ENCODE measurements around the gene CMTR1. TPM values are rescaled to one million over a fixed set of nuclear protein-coding genes. Genes with fewer than 3 reads are reported as not detected.
A peak's percentile ranks its signal among the peaks of the same experiment; 100 is the strongest.

Gene CMTR1
- total RNA-seq, 1 experiment from 2014 or later, result 24.5 TPM

- Mint-ChIP-seq H3K9me3 (ENCODE audit: unreplicated experiment) (no peaks in the 10 kb centered on the region), H3K4me3 (ENCODE audit: unreplicated experiment) (no peak overlapping the region), H3K27me3 (ENCODE audit: insufficient read depth, unreplicated experiment) (peaks cover 32% of the 10 kb centered on the region), H3K36me3 (ENCODE audit: insufficient read depth, unreplicated experiment) (no peaks in the 10 kb centered on the region), H3K4me1 (ENCODE audit: insufficient read depth, unreplicated experiment) (peaks cover 18% of the 10 kb centered on the region), H3K27ac (ENCODE audit: low read depth, unreplicated experiment) (no peak overlapping the region)
- TF ChIP-seq CTCF (IDR thresholded peaks at IDR 0.05; ENCODE audit: unreplicated experiment), result no peak
- no peak for DNase-seq (ENCODE audit: unreplicated experiment)
- POLR2A ChIA-PET, result interaction anchor here (0.7 kb wide), 1 partner anchor 33 kb away, joined by 4 read pairs; no protein-coding TSS in a partner anchor
- intact Hi-C loops (cut with micrococcal nuclease), result no loop called here
- CTCF ChIA-PET, result interaction anchor here (0.7 to 1.1 kb wide), 3 partner anchors 10 to 176 kb away, joined by 3 to 5 read pairs (median 3); no protein-coding TSS in a partner anchor
- BruUV-seq (replicated peaks), result no TSS peak
These were observed 82.7 kb downstream of the CMTR1 start for GRCh38 chr6:37515712-37516075.

- no peak overlapping the region for H3K27ac Mint-ChIP-seq (ENCODE audit: low read depth, unreplicated experiment)
- no peaks in the 10 kb centered on the region for H3K9me3 Mint-ChIP-seq (ENCODE audit: unreplicated experiment)
- no TSS peak for BruUV-seq (replicated peaks)
- H3K4me1 Mint-ChIP-seq (ENCODE audit: insufficient read depth, unreplicated experiment), result peaks cover 18% of the 10 kb centered on the region
- intact Hi-C loops (cut with micrococcal nuclease), result no loop called here
- DNase-seq (ENCODE audit: unreplicated experiment), result peak; percentile 68
- ChIA-PET POLR2A (interaction anchor here (0.7 to 0.8 kb wide), 3 partner anchors 16 to 42 kb away, joined by 3 to 6 read pairs (median 4); no protein-coding TSS in a partner anchor), CTCF (interaction anchor here (0.6 to 1.1 kb wide), 4 partner anchors 10 to 605 kb away, joined by 3 to 5 read pairs (median 3); no protein-coding TSS in a partner anchor)
- no peak overlapping the region for H3K4me3 Mint-ChIP-seq (ENCODE audit: unreplicated experiment)
- peaks cover 26% of the 10 kb centered on the region for H3K27me3 Mint-ChIP-seq (ENCODE audit: insufficient read depth, unreplicated experiment)
- no peak for TF ChIP-seq CTCF (IDR thresholded peaks at IDR 0.05; ENCODE audit: unreplicated experiment)
- H3K36me3 Mint-ChIP-seq (ENCODE audit: insufficient read depth, unreplicated experiment), result no peaks in the 10 kb centered on the region
These were observed 83.3 kb downstream of the CMTR1 start for GRCh38 chr6:37516076-37516919.

GRCh38 chr6:37516920-37517405 is 83.9 kb downstream of the CMTR1 start:
- Mint-ChIP-seq H3K4me1 (ENCODE audit: insufficient read depth, unreplicated experiment) (peaks cover 18% of the 10 kb centered on the region), H3K27me3 (ENCODE audit: insufficient read depth, unreplicated experiment) (peaks cover 21% of the 10 kb centered on the region), H3K4me3 (ENCODE audit: unreplicated experiment) (no peak overlapping the region), H3K9me3 (ENCODE audit: unreplicated experiment) (no peaks in the 10 kb centered on the region), H3K27ac (ENCODE audit: low read depth, unreplicated experiment) (no peak overlapping the region), H3K36me3 (ENCODE audit: insufficient read depth, unreplicated experiment) (no peaks in the 10 kb centered on the region)
- ChIA-PET CTCF (interaction anchor here (0.6 kb wide), 1 partner anchor 606 kb away, joined by 3 read pairs; no protein-coding TSS in a partner anchor), POLR2A (interaction anchor here (0.7 to 0.8 kb wide), 2 partner anchors 16 to 43 kb away, joined by 3 to 6 read pairs; no protein-coding TSS in a partner anchor)
- BruUV-seq (replicated peaks), result no TSS peak
- TF ChIP-seq CTCF (IDR thresholded peaks at IDR 0.05; ENCODE audit: unreplicated experiment), result no peak
- peak; percentile 17 for DNase-seq (ENCODE audit: unreplicated experiment)
- intact Hi-C loops (cut with micrococcal nuclease), result no loop called here

GRCh38 chr6:37517411-37517812 is 84.4 kb downstream of the CMTR1 start:
- Mint-ChIP-seq H3K27me3 (ENCODE audit: insufficient read depth, unreplicated experiment) (peaks cover 17% of the 10 kb centered on the region), H3K4me1 (ENCODE audit: insufficient read depth, unreplicated experiment) (peaks cover 18% of the 10 kb centered on the region)
- POLR2A ChIA-PET, result interaction anchor here (0.6 kb wide), 1 partner anchor 155 kb away, joined by 3 read pairs; no protein-coding TSS in a partner anchor

More at GRCh38 chr6:37517411-37517812, 84.4 kb downstream of the CMTR1 start:
- no peak for DNase-seq (ENCODE audit: unreplicated experiment)
- Mint-ChIP-seq H3K4me3 (ENCODE audit: unreplicated experiment) (no peak overlapping the region), H3K27ac (ENCODE audit: low read depth, unreplicated experiment) (no peak overlapping the region), H3K36me3 (ENCODE audit: insufficient read depth, unreplicated experiment) (no peaks in the 10 kb centered on the region), H3K9me3 (ENCODE audit: unreplicated experiment) (no peaks in the 10 kb centered on the region)
- no TSS peak for BruUV-seq (replicated peaks)
- CTCF ChIA-PET, result no interaction called here
- intact Hi-C loops (cut with micrococcal nuclease), result no loop called here
- TF ChIP-seq CTCF (IDR thresholded peaks at IDR 0.05; ENCODE audit: unreplicated experiment), result no peak

Data from MCF 10A (cell line).